C4-2B (cell line): Measurements from ENCODE around the gene COMP.

ENCODE experiments used
- ZFX ChIP-seq: fragments of 450-650 bp; IDR thresholded peaks from 2 replicates; pipeline ENCODE4 v1.6.1; 2017
- TF ChIP-seq, protein P1 (sequence below): fragments of 450-650 bp; conservative IDR thresholded peaks from 2 replicates; pipeline ENCODE4 v1.5.1; 2017; ENCODE audit warnings: mild to moderate bottlenecking

DNA sequence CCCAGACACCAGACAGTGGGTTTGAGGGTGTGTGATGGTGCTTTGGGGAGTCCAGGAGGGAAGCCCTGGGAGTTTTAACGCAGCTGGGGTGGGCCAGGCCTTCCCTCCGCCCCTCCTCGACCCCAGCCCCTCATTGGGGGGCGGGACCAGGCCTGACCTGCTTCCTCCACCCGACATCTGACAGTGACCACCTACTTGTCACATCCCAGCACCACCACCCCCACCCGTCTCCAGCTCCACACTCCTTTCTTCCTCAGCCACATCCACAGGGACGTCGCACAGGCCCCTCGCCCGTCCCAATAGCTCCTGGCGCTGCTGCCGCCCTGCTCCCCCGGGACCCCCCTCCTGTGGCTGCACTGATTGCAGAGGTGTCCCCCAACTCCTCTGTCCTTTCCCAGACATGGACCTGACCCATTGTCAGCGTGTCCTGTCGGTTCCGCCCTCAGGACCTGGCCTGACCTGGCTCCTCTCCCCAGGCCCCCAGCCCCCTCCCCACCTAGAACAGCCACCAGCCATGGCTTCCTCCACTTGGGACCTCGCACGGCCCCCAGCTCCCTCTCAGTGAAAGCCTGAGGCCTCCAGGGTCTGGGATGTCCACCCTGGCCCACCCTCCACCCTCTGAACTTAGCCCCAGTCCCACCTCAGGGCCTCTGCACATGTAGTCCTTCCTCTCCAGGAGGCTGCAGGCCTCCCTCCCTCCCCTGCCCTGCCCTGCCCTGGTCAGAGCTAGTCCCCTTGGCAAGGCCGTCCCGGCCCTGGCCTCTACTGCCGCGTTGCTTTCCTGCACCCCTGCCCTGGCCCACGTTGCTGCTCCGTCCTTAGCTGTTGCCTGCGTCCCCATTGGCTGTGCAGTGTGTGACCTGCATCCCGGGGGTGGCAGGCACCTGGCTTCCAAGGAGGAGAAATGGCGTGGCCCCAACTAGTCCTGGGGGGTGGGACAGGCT lies 30.4 kb downstream of the COMP start:
- TF ChIP-seq, protein P1, sequence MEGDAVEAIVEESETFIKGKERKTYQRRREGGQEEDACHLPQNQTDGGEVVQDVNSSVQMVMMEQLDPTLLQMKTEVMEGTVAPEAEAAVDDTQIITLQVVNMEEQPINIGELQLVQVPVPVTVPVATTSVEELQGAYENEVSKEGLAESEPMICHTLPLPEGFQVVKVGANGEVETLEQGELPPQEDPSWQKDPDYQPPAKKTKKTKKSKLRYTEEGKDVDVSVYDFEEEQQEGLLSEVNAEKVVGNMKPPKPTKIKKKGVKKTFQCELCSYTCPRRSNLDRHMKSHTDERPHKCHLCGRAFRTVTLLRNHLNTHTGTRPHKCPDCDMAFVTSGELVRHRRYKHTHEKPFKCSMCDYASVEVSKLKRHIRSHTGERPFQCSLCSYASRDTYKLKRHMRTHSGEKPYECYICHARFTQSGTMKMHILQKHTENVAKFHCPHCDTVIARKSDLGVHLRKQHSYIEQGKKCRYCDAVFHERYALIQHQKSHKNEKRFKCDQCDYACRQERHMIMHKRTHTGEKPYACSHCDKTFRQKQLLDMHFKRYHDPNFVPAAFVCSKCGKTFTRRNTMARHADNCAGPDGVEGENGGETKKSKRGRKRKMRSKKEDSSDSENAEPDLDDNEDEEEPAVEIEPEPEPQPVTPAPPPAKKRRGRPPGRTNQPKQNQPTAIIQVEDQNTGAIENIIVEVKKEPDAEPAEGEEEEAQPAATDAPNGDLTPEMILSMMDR: no peak
- TF ChIP-seq ZFX: no peak
